ENCODE data around the gene TACC2.

The TACC2 gene

DNA sequence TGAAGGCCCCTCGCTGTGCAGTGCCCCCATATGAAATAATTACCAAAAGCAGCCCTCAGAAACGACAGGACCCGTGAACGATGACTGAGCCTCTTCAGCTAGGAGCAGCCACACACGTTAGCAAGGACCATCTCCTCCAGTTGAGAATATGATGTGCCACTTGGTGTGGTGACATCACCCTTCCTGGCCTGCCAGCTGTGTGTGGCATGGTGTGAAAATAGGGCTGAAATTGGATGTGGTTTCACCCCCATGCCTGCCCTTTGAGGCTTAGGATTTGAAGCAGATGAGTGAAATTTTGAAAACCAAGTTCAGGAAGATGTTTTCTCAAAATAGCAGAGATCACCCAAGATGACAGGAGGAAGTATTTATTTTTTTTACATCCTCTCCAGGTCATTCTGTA, 233.0 kb downstream of the TACC2 start:
- no peak for TF ChIP-seq TAF1 (IDR thresholded peaks at IDR 0.05; ENCODE audit: borderline replicate concordance, insufficient read depth, low read length)
- TF ChIP-seq FOXP2 (optimal IDR thresholded peaks at IDR 0.05; ENCODE audit: borderline replicate concordance, extremely low read depth, extremely low read length, insufficient read depth) = no peak
- no peak for TF ChIP-seq SIN3A (IDR thresholded peaks at IDR 0.05; ENCODE audit: borderline replicate concordance, insufficient read depth, low read length)
- TF ChIP-seq, protein P1, sequence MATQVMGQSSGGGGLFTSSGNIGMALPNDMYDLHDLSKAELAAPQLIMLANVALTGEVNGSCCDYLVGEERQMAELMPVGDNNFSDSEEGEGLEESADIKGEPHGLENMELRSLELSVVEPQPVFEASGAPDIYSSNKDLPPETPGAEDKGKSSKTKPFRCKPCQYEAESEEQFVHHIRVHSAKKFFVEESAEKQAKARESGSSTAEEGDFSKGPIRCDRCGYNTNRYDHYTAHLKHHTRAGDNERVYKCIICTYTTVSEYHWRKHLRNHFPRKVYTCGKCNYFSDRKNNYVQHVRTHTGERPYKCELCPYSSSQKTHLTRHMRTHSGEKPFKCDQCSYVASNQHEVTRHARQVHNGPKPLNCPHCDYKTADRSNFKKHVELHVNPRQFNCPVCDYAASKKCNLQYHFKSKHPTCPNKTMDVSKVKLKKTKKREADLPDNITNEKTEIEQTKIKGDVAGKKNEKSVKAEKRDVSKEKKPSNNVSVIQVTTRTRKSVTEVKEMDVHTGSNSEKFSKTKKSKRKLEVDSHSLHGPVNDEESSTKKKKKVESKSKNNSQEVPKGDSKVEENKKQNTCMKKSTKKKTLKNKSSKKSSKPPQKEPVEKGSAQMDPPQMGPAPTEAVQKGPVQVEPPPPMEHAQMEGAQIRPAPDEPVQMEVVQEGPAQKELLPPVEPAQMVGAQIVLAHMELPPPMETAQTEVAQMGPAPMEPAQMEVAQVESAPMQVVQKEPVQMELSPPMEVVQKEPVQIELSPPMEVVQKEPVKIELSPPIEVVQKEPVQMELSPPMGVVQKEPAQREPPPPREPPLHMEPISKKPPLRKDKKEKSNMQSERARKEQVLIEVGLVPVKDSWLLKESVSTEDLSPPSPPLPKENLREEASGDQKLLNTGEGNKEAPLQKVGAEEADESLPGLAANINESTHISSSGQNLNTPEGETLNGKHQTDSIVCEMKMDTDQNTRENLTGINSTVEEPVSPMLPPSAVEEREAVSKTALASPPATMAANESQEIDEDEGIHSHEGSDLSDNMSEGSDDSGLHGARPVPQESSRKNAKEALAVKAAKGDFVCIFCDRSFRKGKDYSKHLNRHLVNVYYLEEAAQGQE (IDR thresholded peaks at IDR 0.05; ENCODE audit: insufficient read depth in 1 of 2, low read depth in 2 of 2, low read length in 2 of 2) = no peak
- TF ChIP-seq POLR2AphosphoS5 (IDR thresholded peaks at IDR 0.05; ENCODE audit: low read depth, low read length) = no peak

DNA sequence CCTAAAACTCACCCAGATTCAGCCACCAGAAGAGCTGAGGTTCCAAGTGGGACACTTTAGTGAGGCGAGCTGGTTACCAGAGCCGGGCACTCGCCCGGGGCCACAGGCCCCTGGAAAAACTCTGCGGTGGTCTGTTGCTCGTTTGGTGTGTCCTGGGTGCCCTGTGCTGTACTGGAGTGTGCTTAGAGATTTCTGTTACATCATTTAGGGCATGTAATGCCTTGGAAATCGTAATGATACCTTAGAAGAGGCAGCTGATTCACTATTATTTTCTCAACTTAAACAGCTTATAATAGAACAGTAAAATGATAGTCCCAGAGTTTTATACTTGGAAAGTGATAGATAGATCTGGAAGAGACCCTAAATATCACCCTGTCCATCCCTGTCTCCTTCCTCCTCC, 233.7 kb downstream of the TACC2 start:
- no peak for TF ChIP-seq TAF1 (IDR thresholded peaks at IDR 0.05; ENCODE audit: borderline replicate concordance, insufficient read depth, low read length)
- no peak for TF ChIP-seq SIN3A (IDR thresholded peaks at IDR 0.05; ENCODE audit: borderline replicate concordance, insufficient read depth, low read length)
- TF ChIP-seq, protein P1 (IDR thresholded peaks at IDR 0.05; ENCODE audit: insufficient read depth in 1 of 2, low read depth in 2 of 2, low read length in 2 of 2) = no peak
- TF ChIP-seq POLR2AphosphoS5 (IDR thresholded peaks at IDR 0.05; ENCODE audit: low read depth, low read length) = no peak
- TF ChIP-seq FOXP2 (optimal IDR thresholded peaks at IDR 0.05; ENCODE audit: borderline replicate concordance, extremely low read depth, extremely low read length, insufficient read depth) = no peak

DNA sequence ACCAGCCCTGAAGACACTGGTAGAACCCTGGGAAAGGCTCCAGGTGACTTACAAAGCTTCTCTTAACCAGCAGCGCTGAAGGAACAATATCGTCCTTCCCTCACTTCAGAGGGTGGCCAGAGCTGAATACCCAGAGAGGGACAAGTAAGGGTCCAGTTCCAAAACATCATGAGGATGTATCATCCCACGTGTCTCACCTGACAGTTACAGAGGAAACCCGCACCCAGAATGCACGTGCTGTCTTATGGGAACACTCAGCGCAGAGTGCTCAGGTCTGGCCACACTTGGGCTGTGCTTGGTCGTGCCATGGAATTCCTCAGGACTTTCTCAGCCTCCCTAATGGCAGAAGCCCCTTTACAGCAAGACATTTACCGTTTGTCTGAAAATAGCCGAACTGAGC, 235.2 kb downstream of the TACC2 start:
- TF ChIP-seq, protein P1 (IDR thresholded peaks at IDR 0.05; ENCODE audit: insufficient read depth in 1 of 2, low read depth in 2 of 2, low read length in 2 of 2) = no peak
- no peak for TF ChIP-seq FOXP2 (optimal IDR thresholded peaks at IDR 0.05; ENCODE audit: borderline replicate concordance, extremely low read depth, extremely low read length, insufficient read depth)
- TF ChIP-seq SIN3A (IDR thresholded peaks at IDR 0.05; ENCODE audit: borderline replicate concordance, insufficient read depth, low read length) = no peak
- no peak for TF ChIP-seq POLR2AphosphoS5 (IDR thresholded peaks at IDR 0.05; ENCODE audit: low read depth, low read length)
- no peak for TF ChIP-seq TAF1 (IDR thresholded peaks at IDR 0.05; ENCODE audit: borderline replicate concordance, insufficient read depth, low read length)

DNA sequence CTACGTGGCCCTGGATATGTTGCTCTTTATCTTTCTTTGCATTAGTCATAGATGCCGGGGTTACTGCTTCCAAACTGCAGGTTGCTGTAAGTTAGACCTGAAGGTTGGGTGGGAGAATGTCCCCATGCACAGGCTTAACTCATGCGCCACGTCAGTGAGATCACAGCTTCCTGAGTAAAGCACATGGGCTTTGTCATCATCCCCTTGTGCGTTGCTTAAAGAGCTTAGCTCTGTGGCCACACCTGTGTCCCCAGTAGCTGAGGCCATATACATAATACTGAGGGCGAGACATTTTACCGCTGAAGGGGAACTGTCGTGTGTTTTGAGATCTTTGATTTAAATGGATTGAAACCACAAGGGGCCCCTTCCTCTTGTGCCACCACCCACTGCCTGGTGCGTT, 236.4 kb downstream of the TACC2 start:
- TF ChIP-seq, protein P1 (IDR thresholded peaks at IDR 0.05; ENCODE audit: insufficient read depth in 1 of 2, low read depth in 2 of 2, low read length in 2 of 2) = no peak
- TF ChIP-seq TAF1 (IDR thresholded peaks at IDR 0.05; ENCODE audit: borderline replicate concordance, insufficient read depth, low read length) (no peak), POLR2AphosphoS5 (IDR thresholded peaks at IDR 0.05; ENCODE audit: low read depth, low read length) (no peak), SIN3A (IDR thresholded peaks at IDR 0.05; ENCODE audit: borderline replicate concordance, insufficient read depth, low read length) (no peak), FOXP2 (optimal IDR thresholded peaks at IDR 0.05; ENCODE audit: borderline replicate concordance, extremely low read depth, extremely low read length, insufficient read depth) (no peak)

DNA sequence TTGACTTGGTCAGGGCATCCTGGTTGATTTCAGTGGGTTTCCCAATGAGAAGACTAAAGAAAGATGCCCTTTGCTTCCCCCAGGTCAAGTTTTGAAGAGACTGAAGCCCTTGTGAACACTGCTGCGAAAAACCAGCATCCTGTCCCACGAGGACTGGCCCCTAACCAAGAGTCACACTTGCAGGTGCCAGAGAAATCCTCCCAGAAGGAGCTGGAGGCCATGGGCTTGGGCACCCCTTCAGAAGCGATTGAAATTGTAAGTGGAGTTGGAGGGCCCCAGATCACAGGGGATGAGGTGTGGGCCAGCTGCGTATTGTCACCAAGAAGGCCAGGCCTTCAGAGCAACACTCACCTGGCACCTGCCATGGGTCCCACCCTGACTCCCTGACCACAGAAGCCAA, 238.8 kb downstream of the TACC2 start:
- no peak for TF ChIP-seq SIN3A (IDR thresholded peaks at IDR 0.05; ENCODE audit: borderline replicate concordance, insufficient read depth, low read length)
- TF ChIP-seq POLR2AphosphoS5 (IDR thresholded peaks at IDR 0.05; ENCODE audit: low read depth, low read length) = no peak
- TF ChIP-seq, protein P1 (IDR thresholded peaks at IDR 0.05; ENCODE audit: insufficient read depth in 1 of 2, low read depth in 2 of 2, low read length in 2 of 2) = no peak
- no peak for TF ChIP-seq FOXP2 (optimal IDR thresholded peaks at IDR 0.05; ENCODE audit: borderline replicate concordance, extremely low read depth, extremely low read length, insufficient read depth)
- TF ChIP-seq TAF1 (IDR thresholded peaks at IDR 0.05; ENCODE audit: borderline replicate concordance, insufficient read depth, low read length) = no peak

All from PFSK-1 (cell line).